ENCODE measurements around the gene NCOA3. TPM values are rescaled to one million over a fixed set of nuclear protein-coding genes. Genes with fewer than 3 reads are reported as not detected.

Gene NCOA3
- total RNA-seq, 1 experiment from 2014 or later, result 23.3 TPM

- Histone ChIP-seq H3K18ac (ENCODE audit: insufficient read length, low read depth, low read length) (no peak overlapping the region), H3K9ac (ENCODE audit: extremely low read depth, insufficient read length, low read length) (no peak overlapping the region), H2AK5ac (ENCODE audit: insufficient read length, low read length) (no peak overlapping the region), H3K27ac (ENCODE audit: insufficient read length, low read depth, low read length) (no peak overlapping the region), H4K5ac (ENCODE audit: insufficient read length, low read depth, low read length) (no peak overlapping the region), H2BK12ac (ENCODE audit: insufficient read length, low read depth, low read length) (no peak overlapping the region), H3K14ac (ENCODE audit: insufficient read depth, low read length) (no peak overlapping the region), H4K91ac (ENCODE audit: insufficient read length, low read depth, low read length) (no peak overlapping the region), H2BK15ac (ENCODE audit: low read depth, low read length) (no peak overlapping the region), H4K20me1 (ENCODE audit: control insufficient read depth, insufficient read depth, insufficient read length) (no peaks in the 10 kb centered on the region), H3K4me1 (ENCODE audit: insufficient read depth, low read length) (peaks cover 5% of the 10 kb centered on the region), H3K56ac (ENCODE audit: insufficient read length, low read depth, low read length) (no peak overlapping the region), H3K23me2 (ENCODE audit: insufficient read length, low read depth, low read length, poor library complexity, severe bottlenecking) (no peaks in the 10 kb centered on the region), H3K79me2 (ENCODE audit: insufficient read depth, low read length) (peaks cover 17% of the 10 kb centered on the region; the same call in 1 of the 2 replicates), H3K9me3 (ENCODE audit: control insufficient read depth, low read depth, low read length) (no peaks in the 10 kb centered on the region), H3T11ph (ENCODE audit: low read length) (no peak overlapping the region), H3K4ac (ENCODE audit: low read depth, low read length) (no peak overlapping the region), H2BK20ac (ENCODE audit: low read depth, low read length, poor library complexity, severe bottlenecking) (no peak overlapping the region), H4K8ac (replicated peaks; ENCODE audit: insufficient read length, low read depth, low read length) (no peak overlapping the region), H2AFZ (ENCODE audit: low read length) (no peak overlapping the region), H3K79me1 (ENCODE audit: insufficient read depth, low read depth, low read length, poor library complexity, severe bottlenecking) (peaks cover 15% of the 10 kb centered on the region), H2BK120ac (ENCODE audit: low read depth, low read length, poor library complexity, severe bottlenecking) (no peak overlapping the region), H2BK5ac (ENCODE audit: insufficient read length, low read length) (no peak overlapping the region), H3K27me3 (ENCODE audit: insufficient read depth, low read length) (no peaks in the 10 kb centered on the region), H3K23ac (ENCODE audit: insufficient read length, low read depth, low read length) (no peak overlapping the region), H3K4me2 (ENCODE audit: insufficient read depth, insufficient read length, low read length) (no peak overlapping the region)
- H3K4me3 Mint-ChIP-seq, result no peak overlapping the region
- H3K27ac Mint-ChIP-seq, result peak overlapping the region; percentile 45 to 87 (median 83); a peak in 3 of 7 replicates
- H3K9me3 Mint-ChIP-seq, result no peaks in the 10 kb centered on the region
- H3K4me1 Mint-ChIP-seq, result peaks cover 36 to 52% of the 10 kb centered on the region in 2 experiments
- no peaks in the 10 kb centered on the region for H3K27me3 Mint-ChIP-seq (ENCODE audit: low read depth)
- no CpG with 5 or more reads among the region's 6 CpGs for WGBS (ENCODE audit: extremely low coverage, insufficient read length, low lambda C conversion rate)
- H3K36me3 Mint-ChIP-seq (ENCODE audit: insufficient read depth in 1 of 3, low read depth in 3 of 3), result peaks cover 0 to 5% (median 3%) of the 10 kb centered on the region in 3 experiments; a peak in 4 of 7 replicates
- TF ChIP-seq, protein P1, sequence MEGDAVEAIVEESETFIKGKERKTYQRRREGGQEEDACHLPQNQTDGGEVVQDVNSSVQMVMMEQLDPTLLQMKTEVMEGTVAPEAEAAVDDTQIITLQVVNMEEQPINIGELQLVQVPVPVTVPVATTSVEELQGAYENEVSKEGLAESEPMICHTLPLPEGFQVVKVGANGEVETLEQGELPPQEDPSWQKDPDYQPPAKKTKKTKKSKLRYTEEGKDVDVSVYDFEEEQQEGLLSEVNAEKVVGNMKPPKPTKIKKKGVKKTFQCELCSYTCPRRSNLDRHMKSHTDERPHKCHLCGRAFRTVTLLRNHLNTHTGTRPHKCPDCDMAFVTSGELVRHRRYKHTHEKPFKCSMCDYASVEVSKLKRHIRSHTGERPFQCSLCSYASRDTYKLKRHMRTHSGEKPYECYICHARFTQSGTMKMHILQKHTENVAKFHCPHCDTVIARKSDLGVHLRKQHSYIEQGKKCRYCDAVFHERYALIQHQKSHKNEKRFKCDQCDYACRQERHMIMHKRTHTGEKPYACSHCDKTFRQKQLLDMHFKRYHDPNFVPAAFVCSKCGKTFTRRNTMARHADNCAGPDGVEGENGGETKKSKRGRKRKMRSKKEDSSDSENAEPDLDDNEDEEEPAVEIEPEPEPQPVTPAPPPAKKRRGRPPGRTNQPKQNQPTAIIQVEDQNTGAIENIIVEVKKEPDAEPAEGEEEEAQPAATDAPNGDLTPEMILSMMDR (conservative IDR thresholded peaks at IDR 0.05), result no peak
- DNase-seq, result peak; percentile 21
These were observed 7.5 kb downstream of the NCOA3 start for GRCh38 chr20:47509104-47509661.

All from H9 (cell line).